Suppressor macrophage (primary cell): ENCODE measurements around the gene KRT82.
"Not testable (repeated sequence)": the region's sequence is repeated elsewhere in the genome, so short reads cannot be mapped to it uniquely, and the experiment has no call there.

Experiments
- DNase-seq, 4 experiments: peaks; one replicate each; pipeline ENCODE4 v3.0.0-alpha.2; 2020 to 2022
- total RNA-seq, 17 experiments: gene quantifications; one replicate each; lab custom pipeline; 2026; ENCODE audit warnings: mixed read lengths in 6 of 17, inconsistent platforms in 3 of 17; lab: John Stamatoyannopoulos, UW

Gene KRT82
- total RNA-seq, result 0 to 1.7 (median 0) reads per million in 17 experiments

DNA sequence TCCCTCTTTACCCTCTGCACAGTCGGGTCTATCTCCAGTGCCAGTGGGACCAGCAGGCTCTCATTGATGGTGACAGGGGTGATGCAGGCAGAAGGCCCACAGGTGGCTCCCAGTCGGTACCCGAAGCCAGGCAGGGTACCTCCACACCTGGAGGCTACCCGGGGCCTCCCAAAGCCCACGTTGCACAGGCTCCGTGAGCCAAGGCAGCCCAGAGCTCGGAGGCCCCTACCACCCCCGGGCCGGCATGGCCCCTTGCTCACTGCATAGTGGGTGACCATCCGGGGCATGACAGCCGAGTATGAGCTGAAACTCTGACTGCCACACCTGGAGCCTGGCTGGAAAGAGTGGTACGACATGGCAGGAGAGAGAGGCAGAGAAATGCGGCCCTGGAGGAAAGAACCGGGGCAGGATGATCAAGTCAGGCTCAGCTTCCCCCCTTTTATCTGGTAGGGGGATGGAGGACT, at the start of gene KRT82:
KRT82 (minus strand) TSS at position 414 of the 464 bp plus-strand sequence; CDS start at position 356, 58 bp downstream.
- no peak for DNase-seq

DNA sequence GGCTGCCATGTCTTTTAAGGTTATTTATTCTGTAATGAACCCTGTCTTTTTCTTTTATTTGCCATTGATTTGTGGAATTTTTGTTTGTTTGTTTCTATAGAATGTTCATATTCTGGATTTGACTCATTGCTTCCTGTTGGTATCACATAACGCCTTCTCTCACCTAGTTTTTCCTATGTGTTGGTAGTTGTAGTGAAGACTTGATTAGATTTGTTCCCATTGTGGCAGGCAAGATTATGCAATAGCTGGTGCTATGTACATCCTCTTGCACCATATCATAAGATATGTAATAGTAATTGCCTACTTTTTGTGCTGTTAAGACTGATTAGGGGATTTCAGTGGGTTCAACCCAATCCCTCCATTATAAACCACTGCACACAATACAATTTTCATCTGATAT, 49.7 kb upstream of the KRT82 start:
- peak in 3 of 4 experiments; percentile 13 to 61 (median 47) for DNase-seq

DNA sequence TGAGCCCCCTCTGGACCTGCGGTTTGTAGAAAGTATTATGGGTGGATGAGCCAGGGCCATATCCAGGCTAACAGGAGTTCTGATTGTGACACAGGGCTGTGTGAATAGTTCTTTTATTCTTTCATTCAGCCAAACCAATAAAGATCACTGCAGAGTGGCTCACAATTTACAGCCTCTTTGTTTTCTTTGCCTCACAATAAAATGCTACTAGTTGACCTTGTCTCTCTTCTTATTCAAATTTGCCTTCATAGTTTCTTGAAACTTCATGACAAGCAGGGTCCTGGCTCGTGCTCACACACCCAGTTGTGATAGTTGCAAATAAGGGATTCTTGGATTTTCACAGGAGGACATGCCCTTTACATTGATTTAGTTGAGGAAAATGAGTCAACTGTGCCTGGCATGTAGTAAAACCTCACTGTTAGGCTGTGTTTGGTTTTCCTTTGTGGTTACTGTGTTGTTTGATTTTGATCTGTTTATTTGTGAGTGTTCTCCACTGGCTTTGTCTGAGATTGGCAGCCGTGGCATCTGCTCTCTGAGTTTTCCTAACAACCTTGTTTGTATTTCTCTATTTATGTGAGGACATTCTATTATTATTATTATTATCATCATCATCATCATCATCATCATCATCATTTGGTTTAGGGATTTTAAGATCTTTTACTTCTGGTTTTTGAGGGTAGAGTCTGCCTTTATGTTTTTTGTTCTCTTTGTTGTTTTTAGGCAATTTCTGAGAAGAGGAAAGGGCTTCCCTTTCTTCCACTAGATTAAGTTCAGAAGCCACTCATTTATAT, 48.5 kb upstream of the KRT82 start:
- no peak for DNase-seq

- no peak for DNase-seq
Observed at GRCh38 chr12:52452101-52452500, 46.0 kb upstream of the KRT82 start, which contains the start of gene KRT6B. KRT6B (minus strand) TSS chr12:52452146; CDS start chr12:52452078, 68 bp downstream.

DNA sequence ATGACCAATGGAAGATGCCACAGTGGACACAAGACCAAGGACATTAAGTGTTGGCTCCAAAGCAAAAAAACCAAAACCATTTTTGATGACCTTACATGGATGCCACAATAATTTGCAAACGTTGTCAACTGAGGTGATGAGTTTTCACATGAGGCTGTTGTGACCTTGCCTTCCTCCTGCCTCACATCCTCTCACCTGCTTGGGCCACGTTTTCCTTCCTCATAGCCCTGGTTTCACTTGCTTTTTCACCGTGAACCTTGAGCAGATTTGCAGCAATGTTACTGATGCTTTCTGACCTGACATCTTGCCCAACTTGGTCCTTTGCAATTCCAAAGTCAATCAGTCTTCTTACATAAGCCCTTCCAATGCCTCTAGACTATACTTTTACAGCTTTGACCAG, 42.1 kb upstream of the KRT82 start:
- peak in 2 of 4 experiments; percentile 8 to 13 for DNase-seq

DNA sequence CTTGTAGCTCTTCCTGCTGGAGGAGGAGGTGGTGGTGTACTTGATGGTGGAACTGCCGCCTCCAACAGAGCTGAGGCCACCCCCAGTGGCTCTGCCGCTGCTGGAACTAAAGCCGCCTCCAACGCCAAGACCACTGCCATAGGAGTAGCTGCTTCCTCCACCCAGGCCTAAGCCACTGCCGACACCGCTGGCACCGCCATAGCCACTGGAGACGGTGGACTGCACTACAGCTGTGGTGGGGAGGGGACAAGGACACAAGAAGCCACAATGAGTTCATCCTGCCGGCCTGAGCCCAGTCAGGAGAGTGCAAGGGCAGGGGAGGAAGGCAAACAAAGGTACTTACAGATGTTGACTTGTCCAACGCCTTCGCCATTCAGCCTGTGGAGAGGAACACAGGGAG, 41.1 kb upstream of the KRT82 start:
- not testable (repeated sequence) for DNase-seq

DNA sequence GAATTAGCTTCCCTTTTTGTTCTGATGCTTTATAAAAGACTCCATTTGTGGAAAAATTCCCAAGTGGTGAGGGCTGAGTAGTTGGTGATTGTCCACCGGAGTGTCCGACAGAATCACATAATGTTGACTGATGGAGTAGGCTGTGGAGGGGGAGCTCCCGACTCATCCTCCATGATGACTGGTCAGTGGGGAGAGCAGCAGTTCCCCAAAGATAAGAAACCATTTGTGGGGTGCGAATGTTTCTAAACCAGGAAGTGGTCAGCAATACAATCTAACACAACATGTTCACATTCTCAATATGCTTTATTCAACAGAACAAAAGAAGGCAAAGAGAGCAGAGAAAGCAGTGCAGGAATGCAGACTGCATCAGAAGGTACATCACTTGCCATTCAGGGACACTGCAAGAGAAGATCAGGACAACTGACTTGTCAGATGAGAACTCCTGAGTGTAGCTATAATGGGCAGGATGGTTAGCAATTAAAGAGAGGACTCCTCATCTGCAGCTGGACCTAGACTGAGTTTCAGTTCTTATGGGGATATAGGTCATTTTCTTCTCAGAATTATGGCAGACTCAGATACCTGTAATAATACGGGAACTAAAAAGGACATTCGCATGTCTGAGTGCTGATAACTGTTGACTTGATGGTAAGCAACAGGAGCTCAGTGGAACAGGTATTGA, 40.4 kb upstream of the KRT82 start:
- DNase-seq, result no peak

GRCh38 chr12:52445876-52446275, 39.7 kb upstream of the KRT82 start:
- DNase-seq, result no peak

- DNase-seq, result no peak
Observed at GRCh38 chr12:52444647-52445595, 38.8 kb upstream of the KRT82 start.

DNA sequence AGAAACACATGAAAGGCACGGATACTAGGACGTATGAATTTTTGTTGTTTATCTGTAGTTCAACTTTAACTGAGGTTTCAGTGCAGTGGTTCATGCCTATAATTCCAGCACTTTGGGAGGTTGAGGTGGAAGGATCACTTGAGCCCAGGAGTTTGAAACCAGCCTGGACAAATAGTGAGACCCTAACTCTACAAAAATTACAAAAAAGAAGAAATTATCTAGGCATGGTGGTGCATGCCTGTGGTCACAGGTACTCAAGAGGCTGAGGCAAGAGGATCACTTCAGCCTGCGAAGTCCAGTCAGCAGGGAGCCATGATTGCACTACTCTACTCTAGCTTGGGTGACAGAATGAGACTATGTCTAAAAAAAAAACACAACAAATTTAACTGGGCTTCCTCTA, 37.8 kb upstream of the KRT82 start:
- DNase-seq, result no peak

GRCh38 chr12:52442600-52443061, 36.5 kb upstream of the KRT82 start:
- DNase-seq, result no peak

DNA sequence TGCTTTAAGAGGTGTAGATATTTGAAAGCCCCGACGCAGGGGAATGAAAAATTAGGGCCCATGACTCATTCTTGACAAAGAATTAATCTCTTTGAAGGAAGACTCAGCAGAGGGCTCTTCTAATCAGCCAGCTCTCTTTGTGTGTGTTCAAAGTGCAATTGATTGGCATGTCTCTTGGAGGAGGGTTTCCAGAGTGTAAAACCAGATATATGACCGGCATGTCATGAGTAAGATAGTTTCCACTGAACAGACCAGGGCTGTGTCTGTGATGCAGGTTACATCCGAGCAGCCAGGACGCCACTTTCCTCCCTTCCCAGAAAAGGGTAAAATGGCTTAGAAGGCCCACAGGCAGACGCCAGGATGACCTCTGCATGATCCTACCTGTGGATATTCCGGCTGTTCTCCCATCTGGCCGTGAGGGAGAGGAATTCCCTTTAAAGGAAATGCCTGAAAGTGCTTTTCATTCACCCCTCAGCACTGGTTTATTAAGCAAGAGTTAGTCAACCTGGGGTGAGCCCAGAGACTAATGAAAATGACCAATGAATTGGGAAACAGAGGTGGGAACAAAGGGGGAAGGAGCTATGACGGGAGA, 35.3 kb upstream of the KRT82 start:
- DNase-seq, result no peak

GRCh38 chr12:52440821-52441319, 34.7 kb upstream of the KRT82 start:
- DNase-seq, result no peak

DNA sequence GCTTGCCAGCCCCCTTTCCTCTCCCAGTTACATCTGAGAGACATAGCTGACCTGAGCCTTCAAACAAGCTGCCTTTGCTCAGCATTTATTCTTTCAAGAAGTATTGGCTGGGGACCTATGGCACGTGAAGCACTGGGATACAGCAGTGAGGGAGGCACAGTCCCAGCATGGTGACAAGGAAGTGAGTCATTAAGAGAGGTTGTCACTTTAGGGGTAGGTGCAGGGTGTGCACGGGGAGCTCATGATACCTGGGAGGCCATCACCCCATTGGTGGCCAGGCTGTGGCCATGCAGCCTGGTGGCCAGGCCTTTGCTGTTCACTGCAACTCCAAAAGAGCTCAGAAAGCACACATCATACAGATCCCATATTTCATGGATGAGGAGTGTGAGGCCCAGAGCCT, 33.7 kb upstream of the KRT82 start:
- DNase-seq, result no peak

DNA sequence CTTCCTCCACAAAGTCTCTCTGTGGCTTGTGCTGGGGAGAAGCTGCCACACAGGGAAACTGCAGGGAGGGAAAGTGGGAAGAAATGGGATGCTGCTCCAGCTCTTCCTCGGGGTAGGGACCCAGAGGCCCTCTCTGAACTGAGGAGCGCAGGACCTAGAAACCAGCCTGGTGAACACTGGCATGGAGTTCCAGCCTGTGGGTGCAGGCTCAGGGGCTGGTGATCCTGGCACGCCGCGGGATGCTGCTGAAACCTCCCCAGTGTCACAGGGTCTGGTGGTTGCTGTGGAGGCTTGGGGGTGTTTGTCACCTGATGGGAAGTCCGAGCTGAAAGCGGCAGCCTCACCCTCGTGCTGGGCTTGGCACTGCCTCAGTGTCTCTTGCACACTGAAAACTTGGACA, 33.3 kb upstream of the KRT82 start:
- no peak for DNase-seq

DNA sequence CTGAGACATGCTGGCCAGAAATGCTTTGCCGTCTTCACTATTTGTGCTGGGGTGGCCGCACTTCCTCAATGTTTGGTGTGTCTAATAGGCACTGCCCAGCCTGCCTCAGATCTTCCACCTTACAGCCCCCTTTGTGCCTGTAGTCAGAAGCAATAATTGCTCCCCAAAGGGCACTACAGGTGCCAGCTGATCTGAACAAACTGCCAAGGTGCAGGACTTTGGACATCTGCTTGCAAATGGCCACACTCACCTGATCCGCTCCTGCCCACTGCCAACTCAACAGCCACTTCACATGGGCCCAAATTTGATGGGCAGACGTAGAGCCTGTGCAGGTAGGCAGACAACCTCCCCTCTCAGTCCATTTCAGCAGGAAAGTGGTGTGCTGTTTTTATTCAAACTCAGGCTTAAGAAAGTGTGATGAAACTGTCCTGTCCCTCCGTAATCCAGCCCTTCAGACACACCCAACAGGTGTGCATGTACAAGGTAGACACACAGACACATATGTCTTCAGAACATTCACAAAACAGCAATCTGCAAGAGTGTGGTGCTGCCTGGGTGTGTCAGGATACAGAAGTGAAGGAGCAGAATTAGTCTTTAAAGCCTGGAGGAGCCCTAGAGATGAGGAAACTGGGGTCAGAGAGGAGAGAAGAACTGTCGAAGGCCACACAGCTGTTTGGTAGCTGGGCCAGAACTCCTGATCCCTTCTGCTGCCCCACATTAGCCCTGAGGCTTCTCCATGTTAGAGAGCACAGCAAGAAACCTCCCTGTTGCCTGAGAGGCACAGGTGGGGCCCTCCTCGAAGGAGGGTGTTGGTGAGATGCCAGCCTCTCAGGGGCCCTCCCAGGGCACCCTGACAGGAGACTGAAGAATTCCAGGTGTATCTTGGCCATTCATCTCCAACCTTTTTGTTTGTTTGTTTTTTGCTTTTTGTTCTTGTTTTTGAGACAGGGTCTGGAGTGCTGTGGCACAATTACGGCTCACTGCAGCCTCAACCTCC, 32.5 kb upstream of the KRT82 start:
- DNase-seq, result no peak

GRCh38 chr12:52437508-52437907, 31.4 kb upstream of the KRT82 start:
- DNase-seq, result no peak

DNA sequence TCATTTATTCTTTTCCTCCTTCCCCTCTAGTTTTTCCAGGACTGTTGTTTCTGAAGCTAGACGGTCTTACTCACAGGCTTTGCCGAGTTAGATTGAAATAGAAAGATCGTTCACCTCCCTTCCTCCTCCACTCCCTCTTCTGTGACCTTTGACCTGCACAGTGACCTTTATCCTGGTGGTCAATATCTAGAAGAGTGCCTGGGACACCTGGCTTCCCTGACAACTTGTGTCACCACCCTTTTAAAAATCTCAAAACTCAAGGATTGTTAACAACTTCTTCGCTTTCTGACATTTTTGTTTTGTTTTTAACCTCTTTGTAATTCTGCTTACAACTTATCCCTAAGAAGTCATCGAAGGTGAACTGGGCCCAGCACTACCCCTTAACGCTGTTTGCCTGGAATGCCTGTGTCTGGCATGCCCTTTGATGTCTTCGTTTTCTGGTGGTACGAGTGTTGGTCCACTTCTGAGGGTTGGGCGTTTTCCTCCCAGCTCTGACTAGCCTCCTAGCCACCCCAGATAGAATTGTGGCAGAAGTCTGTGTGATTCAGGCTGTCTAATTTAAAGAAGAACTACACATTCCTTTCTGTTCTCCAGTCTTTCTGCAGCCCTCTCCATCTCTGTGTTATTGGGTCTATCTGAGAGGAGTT, 30.8 kb upstream of the KRT82 start:
- DNase-seq, result no peak

GRCh38 chr12:52436000-52436827, 30.1 kb upstream of the KRT82 start:
- no peak for DNase-seq
